ENCODE results near the gene RAB5IF. TPM values are rescaled to one million over a fixed set of nuclear protein-coding genes. Genes with fewer than 3 reads are reported as not detected.
A peak's percentile ranks its signal among the peaks of the same experiment; 100 is the strongest.

The RAB5IF gene
- total RNA-seq, 4 donors from 2014 or later = 12.8 to 37.7 (median 28.5) TPM

- intact Hi-C loops (cut with DNase I; ENCODE audit: low total_unique reads) = no loop called here
- Histone ChIP-seq H3K9me3 (no peaks in the 10 kb centered on the region), H3K36me3 (no peaks in the 10 kb centered on the region), H3K27ac (peak overlapping the region; percentile 37 to 64), H3K4me3 (no peak overlapping the region), H3K4me1 (peaks cover 0 to 5% of the 10 kb centered on the region in 2 donors), H3K27me3 (no peaks in the 10 kb centered on the region)
- TF ChIP-seq CTCF (IDR thresholded peaks at IDR 0.05) (no peak), POLR2A (IDR thresholded peaks at IDR 0.05) (no peak)
- peak; percentile 46 to 77 for DNase-seq
Observed at GRCh38 chr20:36579996-36580545, 25.5 kb upstream of the RAB5IF start.

- Histone ChIP-seq H3K27me3 (no peaks in the 10 kb centered on the region), H3K4me3 (no peak overlapping the region), H3K36me3 (no peaks in the 10 kb centered on the region), H3K27ac (no peak overlapping the region), H3K9me3 (no peaks in the 10 kb centered on the region), H3K4me1 (peaks cover 0 to under 1% of the 10 kb centered on the region in 2 donors)
- no peak for DNase-seq
- intact Hi-C loops (cut with DNase I; ENCODE audit: low total_unique reads) = no loop called here
- no peak for TF ChIP-seq POLR2A (IDR thresholded peaks at IDR 0.05)
- no peak for TF ChIP-seq CTCF (IDR thresholded peaks at IDR 0.05)
Observed at GRCh38 chr20:36582322-36582721, 23.3 kb upstream of the RAB5IF start.

GRCh38 chr20:36582821-36583220 lies 22.8 kb upstream of the RAB5IF start:
- Histone ChIP-seq H3K9me3 (no peaks in the 10 kb centered on the region), H3K27me3 (no peaks in the 10 kb centered on the region), H3K4me1 (peaks cover 0 to 5% of the 10 kb centered on the region in 2 donors), H3K4me3 (no peak overlapping the region), H3K27ac (no peak overlapping the region), H3K36me3 (no peaks in the 10 kb centered on the region)
- intact Hi-C loops (cut with DNase I; ENCODE audit: low total_unique reads) = no loop called here
- TF ChIP-seq CTCF (IDR thresholded peaks at IDR 0.05) (no peak), POLR2A (IDR thresholded peaks at IDR 0.05) (no peak)
- DNase-seq = no peak

GRCh38 chr20:36584018-36584481 lies 21.5 kb upstream of the RAB5IF start:
- Histone ChIP-seq H3K27ac (no peak overlapping the region), H3K27me3 (no peaks in the 10 kb centered on the region), H3K4me3 (no peak overlapping the region), H3K36me3 (no peaks in the 10 kb centered on the region), H3K4me1 (peaks cover 0 to 5% of the 10 kb centered on the region in 2 donors), H3K9me3 (no peaks in the 10 kb centered on the region)
- DNase-seq = no peak
- intact Hi-C loops (cut with DNase I; ENCODE audit: low total_unique reads) = no loop called here
- no peak for TF ChIP-seq CTCF (IDR thresholded peaks at IDR 0.05)
- no peak for TF ChIP-seq POLR2A (IDR thresholded peaks at IDR 0.05)

- TF ChIP-seq CTCF (IDR thresholded peaks at IDR 0.05) = no peak
- no peak for TF ChIP-seq POLR2A (IDR thresholded peaks at IDR 0.05)
- intact Hi-C loops (cut with DNase I; ENCODE audit: low total_unique reads) = no loop called here
Observed at GRCh38 chr20:36585410-36586125, 20.0 kb upstream of the RAB5IF start.

More at GRCh38 chr20:36585410-36586125, 20.0 kb upstream of the RAB5IF start:
- Histone ChIP-seq H3K27me3 (no peaks in the 10 kb centered on the region), H3K27ac (no peak overlapping the region), H3K9me3 (no peaks in the 10 kb centered on the region), H3K4me3 (no peak overlapping the region), H3K4me1 (peaks cover 0 to 5% of the 10 kb centered on the region in 2 donors), H3K36me3 (no peaks in the 10 kb centered on the region)
- DNase-seq = no peak
